ENCODE results near the gene PDE9A.

PDE9A gene

DNA sequence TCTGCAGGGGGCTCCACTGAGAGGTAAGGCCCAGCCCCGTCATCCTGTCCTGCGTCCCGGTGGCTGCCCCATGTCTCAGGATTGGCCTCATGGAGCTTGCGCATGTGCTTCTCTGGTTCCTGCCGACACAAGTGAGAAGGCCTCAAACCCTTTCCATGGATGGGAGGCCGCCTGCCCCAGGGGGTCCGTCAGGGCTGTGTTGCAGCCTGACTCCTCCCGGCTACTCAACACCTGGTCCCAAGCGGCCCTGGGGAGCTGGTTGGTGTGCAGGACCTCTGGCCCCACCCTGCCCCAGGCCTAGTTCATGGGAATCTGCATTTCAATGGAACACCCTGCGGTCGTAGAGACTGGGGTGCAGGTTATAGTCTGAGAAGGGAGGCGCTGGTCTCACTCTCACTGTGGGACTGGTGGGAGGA, 21.1 kb upstream of the PDE9A start:
- no peaks in the 10 kb centered on the region for H3K4me1 ChIP-seq (ENCODE audit: control insufficient read depth in 2 of 2, insufficient read depth in 2 of 2, low read length in 2 of 2)
- H3K27ac ChIP-seq (ENCODE audit: low read depth in 2 of 2, low read length in 2 of 2): no peak overlapping the region
- H3K4me3 ChIP-seq (ENCODE audit: low read length in 2 of 2): no peak overlapping the region
- H3K36me3 ChIP-seq (ENCODE audit: control insufficient read depth in 2 of 2, insufficient read depth in 2 of 2, low read length in 2 of 2): no peaks in the 10 kb centered on the region
- no peaks in the 10 kb centered on the region for H3K27me3 ChIP-seq (ENCODE audit: control insufficient read depth in 2 of 2, insufficient read depth in 2 of 2, low read length in 2 of 2)
- no peaks in the 10 kb centered on the region for H3K9me3 ChIP-seq (ENCODE audit: control insufficient read depth in 2 of 2, low read length in 2 of 2)
- no peak overlapping the region for H3K9ac ChIP-seq (ENCODE audit: low read depth in 1 of 2, low read length in 2 of 2)

DNA sequence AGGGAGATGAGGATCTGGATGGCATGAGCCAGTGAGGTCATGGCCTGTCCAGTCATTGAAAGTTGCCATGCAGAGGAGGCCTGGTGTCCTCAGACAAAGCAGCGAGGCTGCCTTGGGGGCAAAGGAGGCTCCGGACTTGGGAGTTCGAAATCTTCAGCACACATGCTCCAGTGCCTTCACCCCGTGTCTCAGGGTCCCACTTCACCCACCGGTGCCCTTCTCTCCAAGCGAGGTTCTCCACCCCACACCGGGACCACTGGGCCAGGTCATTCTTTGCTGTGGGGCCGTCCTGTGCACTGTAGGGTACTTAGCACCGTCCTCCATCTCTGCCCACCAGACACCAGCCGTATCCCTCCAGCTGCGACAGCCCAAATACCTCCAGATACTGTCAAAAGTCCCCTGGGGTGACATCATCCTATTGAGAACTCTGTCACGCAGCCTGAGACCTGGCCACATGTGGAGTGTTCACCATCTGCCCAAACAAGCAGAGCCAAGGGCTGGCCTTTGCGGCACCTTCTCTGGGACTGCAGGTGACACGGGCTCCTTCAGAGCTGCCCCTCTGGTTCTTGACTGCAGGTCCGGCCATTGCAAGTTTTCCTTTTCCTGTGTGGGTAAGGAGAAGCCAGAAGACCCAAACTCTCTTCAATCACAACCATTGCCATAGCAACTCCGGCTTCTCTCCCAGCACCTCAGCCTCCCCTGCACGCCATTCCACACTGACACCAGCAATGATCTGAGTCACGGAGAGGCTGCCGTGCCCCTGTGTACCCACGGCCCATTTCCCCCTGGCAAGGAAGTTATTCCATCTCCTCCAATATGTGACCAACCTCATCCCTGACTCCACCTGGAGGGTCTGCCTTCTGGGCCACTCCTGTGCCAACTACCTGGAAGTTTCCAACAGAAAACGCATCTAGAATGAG, 20.4 kb upstream of the PDE9A start:
- H3K9me3 ChIP-seq (ENCODE audit: control insufficient read depth in 2 of 2, low read length in 2 of 2): no peaks in the 10 kb centered on the region
- no peak overlapping the region for H3K9ac ChIP-seq (ENCODE audit: low read depth in 1 of 2, low read length in 2 of 2)
- no peaks in the 10 kb centered on the region for H3K27me3 ChIP-seq (ENCODE audit: control insufficient read depth in 2 of 2, insufficient read depth in 2 of 2, low read length in 2 of 2)
- no peaks in the 10 kb centered on the region for H3K36me3 ChIP-seq (ENCODE audit: control insufficient read depth in 2 of 2, insufficient read depth in 2 of 2, low read length in 2 of 2)
- H3K4me3 ChIP-seq (ENCODE audit: low read length in 2 of 2): no peak overlapping the region
- no peak overlapping the region for H3K27ac ChIP-seq (ENCODE audit: low read depth in 2 of 2, low read length in 2 of 2)
- H3K4me1 ChIP-seq (ENCODE audit: control insufficient read depth in 2 of 2, insufficient read depth in 2 of 2, low read length in 2 of 2): no peaks in the 10 kb centered on the region

DNA sequence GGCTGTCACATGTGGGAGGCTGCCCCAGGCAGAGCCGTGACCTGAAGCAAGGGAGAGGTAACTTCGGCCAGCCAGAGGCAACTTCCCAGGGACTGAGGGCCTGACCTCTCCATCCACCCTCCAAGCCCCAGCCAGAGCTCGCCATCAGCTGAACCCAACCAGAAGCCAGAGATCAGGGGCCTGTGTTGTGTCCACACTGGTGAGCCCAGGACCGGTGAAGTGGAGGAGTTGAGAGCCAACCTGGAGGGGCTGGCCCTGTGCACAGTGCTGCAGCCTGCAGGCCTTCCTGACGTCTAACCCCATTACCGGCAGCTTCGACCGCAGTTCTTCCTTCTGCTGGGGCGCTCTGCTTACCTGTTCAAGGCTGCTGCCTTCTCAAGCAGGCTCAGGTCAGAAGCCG, 19.6 kb upstream of the PDE9A start:
- Histone ChIP-seq H3K27me3 (ENCODE audit: control insufficient read depth in 2 of 2, insufficient read depth in 2 of 2, low read length in 2 of 2) (no peaks in the 10 kb centered on the region), H3K9me3 (ENCODE audit: control insufficient read depth in 2 of 2, low read length in 2 of 2) (no peaks in the 10 kb centered on the region), H3K4me3 (ENCODE audit: low read length in 2 of 2) (no peak overlapping the region), H3K4me1 (ENCODE audit: control insufficient read depth in 2 of 2, insufficient read depth in 2 of 2, low read length in 2 of 2) (no peaks in the 10 kb centered on the region), H3K27ac (ENCODE audit: low read depth in 2 of 2, low read length in 2 of 2) (no peak overlapping the region), H3K36me3 (ENCODE audit: control insufficient read depth in 2 of 2, insufficient read depth in 2 of 2, low read length in 2 of 2) (no peaks in the 10 kb centered on the region), H3K9ac (ENCODE audit: low read depth in 1 of 2, low read length in 2 of 2) (no peak overlapping the region)

- Histone ChIP-seq H3K27me3 (ENCODE audit: control insufficient read depth in 2 of 2, insufficient read depth in 2 of 2, low read length in 2 of 2) (no peaks in the 10 kb centered on the region), H3K9ac (ENCODE audit: low read depth in 1 of 2, low read length in 2 of 2) (no peak overlapping the region), H3K9me3 (ENCODE audit: control insufficient read depth in 2 of 2, low read length in 2 of 2) (no peaks in the 10 kb centered on the region), H3K4me3 (ENCODE audit: low read length in 2 of 2) (no peak overlapping the region), H3K36me3 (ENCODE audit: control insufficient read depth in 2 of 2, insufficient read depth in 2 of 2, low read length in 2 of 2) (no peaks in the 10 kb centered on the region), H3K27ac (ENCODE audit: low read depth in 2 of 2, low read length in 2 of 2) (no peak overlapping the region), H3K4me1 (ENCODE audit: control insufficient read depth in 2 of 2, insufficient read depth in 2 of 2, low read length in 2 of 2) (peaks cover 6 to 10% of the 10 kb centered on the region in 2 donors)
Observed at GRCh38 chr21:42635848-42636519, 17.4 kb upstream of the PDE9A start.

- Histone ChIP-seq H3K27me3 (ENCODE audit: control insufficient read depth in 2 of 2, insufficient read depth in 2 of 2, low read length in 2 of 2) (no peaks in the 10 kb centered on the region), H3K36me3 (ENCODE audit: control insufficient read depth in 2 of 2, insufficient read depth in 2 of 2, low read length in 2 of 2) (no peaks in the 10 kb centered on the region), H3K27ac (ENCODE audit: low read depth in 2 of 2, low read length in 2 of 2) (no peak overlapping the region)
Observed at GRCh38 chr21:42636520-42637266, 16.7 kb upstream of the PDE9A start.

GRCh38 chr21:42637267-42638041, 16.0 kb upstream of the PDE9A start:
- Histone ChIP-seq H3K4me3 (ENCODE audit: low read length in 2 of 2) (no peak overlapping the region), H3K27ac (ENCODE audit: low read depth in 2 of 2, low read length in 2 of 2) (no peak overlapping the region), H3K9ac (ENCODE audit: low read depth in 1 of 2, low read length in 2 of 2) (no peak overlapping the region), H3K36me3 (ENCODE audit: control insufficient read depth in 2 of 2, insufficient read depth in 2 of 2, low read length in 2 of 2) (no peaks in the 10 kb centered on the region), H3K27me3 (ENCODE audit: control insufficient read depth in 2 of 2, insufficient read depth in 2 of 2, low read length in 2 of 2) (no peaks in the 10 kb centered on the region), H3K4me1 (ENCODE audit: control insufficient read depth in 2 of 2, insufficient read depth in 2 of 2, low read length in 2 of 2) (peaks cover 6 to 10% of the 10 kb centered on the region in 2 donors), H3K9me3 (ENCODE audit: control insufficient read depth in 2 of 2, low read length in 2 of 2) (no peaks in the 10 kb centered on the region)

More at GRCh38 chr21:42636520-42637266, 16.7 kb upstream of the PDE9A start:
- no peak overlapping the region for H3K4me3 ChIP-seq (ENCODE audit: low read length in 2 of 2)
- no peak overlapping the region for H3K9ac ChIP-seq (ENCODE audit: low read depth in 1 of 2, low read length in 2 of 2)
- H3K9me3 ChIP-seq (ENCODE audit: control insufficient read depth in 2 of 2, low read length in 2 of 2): no peaks in the 10 kb centered on the region
- H3K4me1 ChIP-seq (ENCODE audit: control insufficient read depth in 2 of 2, insufficient read depth in 2 of 2, low read length in 2 of 2): peaks cover 6 to 10% of the 10 kb centered on the region in 2 donors

DNA sequence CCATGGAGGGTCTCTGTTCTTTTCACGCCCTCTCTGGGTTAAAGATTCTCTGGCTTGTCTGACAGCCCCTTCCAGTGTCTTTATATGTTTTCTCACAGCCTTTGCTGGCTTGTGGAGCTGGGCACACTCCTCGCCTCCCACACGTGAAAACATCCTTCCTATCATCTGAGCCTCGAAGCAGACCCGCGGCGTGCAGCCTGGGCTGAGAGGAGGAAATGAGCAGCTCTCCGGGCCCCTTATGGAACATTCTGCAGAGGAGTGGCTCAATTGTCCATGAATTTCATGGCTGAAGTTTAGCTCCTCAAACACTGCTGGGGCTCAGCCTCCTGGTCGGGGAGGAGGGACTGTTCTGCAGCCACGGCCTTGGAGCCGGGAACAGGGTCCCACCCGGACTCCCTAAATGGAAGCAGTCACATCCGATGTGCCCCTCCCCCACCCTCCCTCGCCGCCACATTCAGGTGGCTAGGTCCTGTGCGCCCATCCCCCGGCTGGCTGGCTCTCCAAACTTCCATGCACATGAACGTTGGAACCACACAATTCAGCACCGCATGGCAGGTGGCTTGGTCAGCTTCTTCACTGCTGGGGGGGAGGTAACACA, 15.1 kb upstream of the PDE9A start:
- Histone ChIP-seq H3K9ac (ENCODE audit: low read depth in 1 of 2, low read length in 2 of 2) (no peak overlapping the region), H3K27ac (ENCODE audit: low read depth in 2 of 2, low read length in 2 of 2) (no peak overlapping the region), H3K4me3 (ENCODE audit: low read length in 2 of 2) (no peak overlapping the region), H3K27me3 (ENCODE audit: control insufficient read depth in 2 of 2, insufficient read depth in 2 of 2, low read length in 2 of 2) (no peaks in the 10 kb centered on the region), H3K36me3 (ENCODE audit: control insufficient read depth in 2 of 2, insufficient read depth in 2 of 2, low read length in 2 of 2) (no peaks in the 10 kb centered on the region), H3K4me1 (ENCODE audit: control insufficient read depth in 2 of 2, insufficient read depth in 2 of 2, low read length in 2 of 2) (peaks cover 6 to 10% of the 10 kb centered on the region in 2 donors), H3K9me3 (ENCODE audit: control insufficient read depth in 2 of 2, low read length in 2 of 2) (no peaks in the 10 kb centered on the region)

DNA sequence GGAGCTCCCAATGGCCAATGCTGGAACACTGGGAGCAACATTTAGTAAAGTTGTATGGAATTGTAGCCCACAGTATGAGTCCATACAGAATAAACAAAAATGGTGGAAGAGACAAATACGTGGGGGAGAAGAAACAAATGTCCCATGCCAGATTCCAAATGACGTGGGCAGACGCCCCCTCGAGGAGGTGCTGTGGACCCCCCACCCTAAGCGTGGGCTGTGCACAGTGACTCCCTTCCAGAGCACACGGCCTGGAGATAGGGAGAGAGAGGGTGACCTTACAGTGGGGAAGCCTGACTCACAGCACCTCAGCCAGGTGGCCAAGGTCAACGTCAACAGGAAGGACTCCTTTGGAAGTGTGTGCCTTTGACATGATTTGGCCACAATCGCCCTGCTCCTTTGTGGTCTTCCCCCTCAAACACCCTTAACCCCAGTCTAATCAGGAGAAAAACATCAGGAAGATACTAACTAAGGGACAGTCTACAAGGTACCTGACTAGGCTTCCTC, 13.7 kb upstream of the PDE9A start:
- H3K9ac ChIP-seq (ENCODE audit: low read depth in 1 of 2, low read length in 2 of 2): no peak overlapping the region
- no peak overlapping the region for H3K27ac ChIP-seq (ENCODE audit: low read depth in 2 of 2, low read length in 2 of 2)
- H3K36me3 ChIP-seq (ENCODE audit: control insufficient read depth in 2 of 2, insufficient read depth in 2 of 2, low read length in 2 of 2): no peaks in the 10 kb centered on the region
- no peak overlapping the region for H3K4me3 ChIP-seq (ENCODE audit: low read length in 2 of 2)
- no peaks in the 10 kb centered on the region for H3K9me3 ChIP-seq (ENCODE audit: control insufficient read depth in 2 of 2, low read length in 2 of 2)
- peaks cover 6 to 10% of the 10 kb centered on the region in 2 donors for H3K4me1 ChIP-seq (ENCODE audit: control insufficient read depth in 2 of 2, insufficient read depth in 2 of 2, low read length in 2 of 2)
- H3K27me3 ChIP-seq (ENCODE audit: control insufficient read depth in 2 of 2, insufficient read depth in 2 of 2, low read length in 2 of 2): no peaks in the 10 kb centered on the region

- peaks cover 6 to 10% of the 10 kb centered on the region in 2 donors for H3K4me1 ChIP-seq (ENCODE audit: control insufficient read depth in 2 of 2, insufficient read depth in 2 of 2, low read length in 2 of 2)
- H3K27ac ChIP-seq (ENCODE audit: low read depth in 2 of 2, low read length in 2 of 2): no peak overlapping the region
- H3K27me3 ChIP-seq (ENCODE audit: control insufficient read depth in 2 of 2, insufficient read depth in 2 of 2, low read length in 2 of 2): no peaks in the 10 kb centered on the region
Observed at GRCh38 chr21:42640486-42640885, 12.9 kb upstream of the PDE9A start.

More at GRCh38 chr21:42640486-42640885, 12.9 kb upstream of the PDE9A start:
- Histone ChIP-seq H3K9ac (ENCODE audit: low read depth in 1 of 2, low read length in 2 of 2) (no peak overlapping the region), H3K36me3 (ENCODE audit: control insufficient read depth in 2 of 2, insufficient read depth in 2 of 2, low read length in 2 of 2) (no peaks in the 10 kb centered on the region), H3K9me3 (ENCODE audit: control insufficient read depth in 2 of 2, low read length in 2 of 2) (no peaks in the 10 kb centered on the region), H3K4me3 (ENCODE audit: low read length in 2 of 2) (no peak overlapping the region)
